ENCODE data around the gene FAM117A. TPM values are rescaled to one million over a fixed set of nuclear protein-coding genes. Genes with fewer than 3 reads are reported as not detected.
A peak's percentile ranks its signal among the peaks of the same experiment; 100 is the strongest.
"Not testable (repeated sequence)": the region's sequence is repeated elsewhere in the genome, so short reads cannot be mapped to it uniquely, and the experiment has no call there.

Gene FAM117A
- total RNA-seq, 1 donor from 2014 or later, result 20.2 TPM

DNA sequence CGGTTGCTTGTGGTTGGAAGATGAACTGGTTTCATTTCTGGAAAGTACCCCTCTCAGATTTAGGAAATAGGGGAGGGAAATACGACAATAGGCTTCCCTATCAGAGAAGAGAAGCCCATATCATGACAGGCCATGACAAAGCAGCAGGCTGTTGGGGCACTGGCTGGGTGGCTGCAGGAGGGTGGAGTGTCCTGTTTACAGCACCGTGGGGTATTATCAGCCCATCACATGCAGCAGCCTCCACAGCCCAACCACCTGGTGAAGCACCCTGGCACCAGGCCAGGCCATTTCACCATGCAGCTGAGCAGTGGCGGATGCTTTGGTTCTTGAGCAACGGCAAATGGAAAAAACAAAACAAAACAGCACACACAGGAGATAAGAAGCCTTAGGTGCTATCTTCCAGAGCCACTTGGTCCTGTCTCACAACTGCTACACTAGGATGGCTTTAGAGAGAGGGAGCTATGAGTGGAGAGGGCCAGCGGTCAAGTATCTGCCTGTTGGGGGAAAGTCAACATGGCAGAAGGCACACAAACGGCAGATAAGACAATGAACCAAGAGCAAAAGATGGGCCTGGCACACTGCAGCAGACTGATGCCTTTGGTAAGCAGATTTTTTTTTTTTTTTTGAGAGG, 24.2 kb downstream of the FAM117A start:
- no peak for DNase-seq (ENCODE audit: low spot score)

DNA sequence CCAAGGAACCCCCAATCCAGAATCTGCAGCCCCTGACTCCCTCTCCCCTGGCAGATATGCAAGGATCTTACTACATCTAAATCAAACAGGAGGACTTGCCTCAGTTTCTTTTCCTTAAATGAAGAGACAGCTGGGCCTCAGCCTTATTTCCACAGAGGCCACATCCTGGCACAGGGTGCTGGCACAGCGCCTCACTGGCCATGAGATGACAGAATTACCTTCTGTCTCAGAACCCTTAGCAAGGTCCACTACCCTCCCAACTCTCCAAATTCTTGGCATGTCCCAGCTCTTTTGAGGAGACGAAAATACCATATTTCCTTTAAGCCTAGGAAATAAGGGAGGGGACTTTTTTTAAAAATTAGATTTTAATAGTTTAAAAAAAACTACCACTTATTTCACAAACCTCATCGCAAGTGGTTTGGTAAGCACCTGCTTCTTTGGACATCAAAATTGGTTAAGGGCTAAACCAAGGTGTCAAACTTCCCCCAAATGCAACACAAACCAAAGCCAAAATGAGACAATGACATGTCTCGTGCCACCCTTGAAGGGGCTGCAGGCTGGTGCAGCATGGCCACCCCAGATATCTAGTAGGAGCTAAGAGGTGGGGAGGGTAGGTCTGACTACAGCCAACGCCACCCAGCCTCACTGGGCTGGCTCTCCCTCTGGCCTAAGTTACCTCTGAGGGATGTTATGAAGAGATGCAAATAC, 25.3 kb downstream of the FAM117A start:
- DNase-seq (ENCODE audit: low spot score), result no peak

- no peak for DNase-seq (ENCODE audit: low spot score)
Observed at GRCh38 chr17:49734515-49735490, 29.1 kb downstream of the FAM117A start.

DNA sequence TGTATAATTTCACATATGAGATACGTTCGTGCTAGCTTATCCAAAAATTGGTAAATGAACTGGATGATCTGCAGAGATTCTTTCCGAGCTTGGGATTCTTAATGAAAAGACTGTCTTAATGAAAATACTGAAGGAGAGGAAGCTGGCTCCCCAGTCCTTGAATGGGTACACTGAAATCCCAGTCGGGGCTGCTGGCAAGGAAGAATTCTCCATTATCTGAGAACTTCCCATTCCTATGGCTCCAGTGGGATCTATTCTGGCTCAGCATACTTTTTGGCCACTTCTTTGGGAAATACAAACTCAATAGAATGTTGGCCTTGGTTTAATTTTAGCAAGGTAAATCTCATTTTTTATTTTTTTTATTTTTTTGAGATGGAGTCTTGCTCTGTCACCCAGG, 32.5 kb downstream of the FAM117A start:
- DNase-seq (ENCODE audit: low spot score), result no peak

DNA sequence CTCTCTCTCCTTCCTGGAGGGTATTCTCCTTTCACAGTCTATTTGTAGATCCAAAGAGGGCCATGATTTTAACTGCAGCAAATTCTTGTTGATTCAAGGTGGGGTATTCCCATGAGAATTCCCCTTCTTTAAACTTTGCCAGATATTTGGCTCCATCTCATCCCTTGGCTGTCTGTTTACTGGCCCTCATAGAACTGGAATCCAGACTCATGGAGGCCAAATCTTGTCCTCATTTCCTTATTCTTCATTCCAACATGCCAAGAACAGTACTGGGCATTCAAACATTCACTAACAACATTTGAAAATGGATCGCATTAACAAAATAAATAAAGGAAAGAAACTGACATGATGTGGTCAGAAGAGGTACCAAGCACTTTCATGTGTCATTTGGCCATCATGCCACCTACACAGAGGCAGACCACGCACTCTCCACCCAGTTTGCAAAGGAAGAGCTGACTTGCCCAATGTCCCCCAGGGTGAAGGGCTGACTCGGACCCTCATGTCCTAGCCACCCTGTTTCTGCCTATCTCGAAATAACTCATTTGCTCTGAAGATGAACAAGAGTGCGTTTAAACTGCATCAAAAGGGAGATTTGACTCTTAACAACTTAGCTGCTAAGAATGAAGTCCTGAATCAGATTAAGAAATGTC, 33.0 kb downstream of the FAM117A start:
- DNase-seq (ENCODE audit: low spot score), result no peak

DNA sequence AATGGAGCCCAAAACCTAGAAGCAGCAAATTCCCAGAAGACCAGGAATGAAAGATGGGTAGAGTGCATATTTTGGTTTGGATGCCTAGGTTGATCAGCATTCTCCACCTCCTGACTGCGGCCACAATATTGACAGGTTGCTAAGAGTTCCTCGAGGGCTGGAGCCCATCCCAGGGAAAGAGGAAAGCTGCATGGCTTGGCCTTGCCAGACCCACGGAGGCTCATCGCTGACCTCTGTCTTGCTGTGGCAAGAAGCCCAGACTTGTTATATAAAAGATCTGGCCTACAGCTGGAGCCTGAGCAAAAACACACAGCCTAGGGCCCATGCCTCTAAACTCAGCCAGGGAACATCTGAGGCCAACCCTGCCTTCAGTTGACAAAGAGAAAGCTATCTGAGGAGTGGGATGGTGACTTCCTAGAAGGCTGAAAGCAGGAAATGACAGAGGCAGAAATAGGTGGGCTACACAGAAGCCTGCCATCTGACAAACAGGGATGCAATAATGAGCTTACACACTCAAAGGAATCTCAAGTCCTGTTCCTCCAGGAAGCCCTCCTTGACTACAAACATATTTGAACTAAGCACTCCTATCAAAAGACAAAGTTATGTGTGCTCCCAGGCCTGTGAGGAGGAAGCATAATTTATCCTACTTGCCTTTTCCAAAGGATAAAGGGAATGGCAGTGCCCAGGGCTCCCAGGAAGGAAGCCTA, 33.7 kb downstream of the FAM117A start:
- peak; percentile 29 for DNase-seq (ENCODE audit: low spot score)

DNA sequence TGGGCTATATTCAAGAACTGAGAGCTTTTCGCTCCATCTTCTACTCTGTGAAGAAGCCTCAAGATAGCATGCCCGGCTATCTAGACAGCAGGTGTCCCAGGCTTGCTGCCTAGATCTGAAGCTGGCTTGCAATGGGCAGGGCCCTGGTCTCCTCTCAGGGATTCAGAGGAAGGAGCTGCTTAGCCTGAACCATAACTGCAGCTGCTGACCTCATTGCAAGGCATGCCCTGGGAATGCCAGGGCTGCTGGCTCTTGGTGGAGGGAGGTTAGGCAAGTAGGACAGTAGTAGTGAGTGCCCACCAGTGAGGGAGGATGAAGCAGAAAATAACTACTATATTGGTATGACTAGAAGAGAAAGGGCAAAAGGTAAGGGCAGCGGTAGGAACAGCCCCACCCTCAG, 34.9 kb downstream of the FAM117A start:
- no peak for DNase-seq (ENCODE audit: low spot score)

DNA sequence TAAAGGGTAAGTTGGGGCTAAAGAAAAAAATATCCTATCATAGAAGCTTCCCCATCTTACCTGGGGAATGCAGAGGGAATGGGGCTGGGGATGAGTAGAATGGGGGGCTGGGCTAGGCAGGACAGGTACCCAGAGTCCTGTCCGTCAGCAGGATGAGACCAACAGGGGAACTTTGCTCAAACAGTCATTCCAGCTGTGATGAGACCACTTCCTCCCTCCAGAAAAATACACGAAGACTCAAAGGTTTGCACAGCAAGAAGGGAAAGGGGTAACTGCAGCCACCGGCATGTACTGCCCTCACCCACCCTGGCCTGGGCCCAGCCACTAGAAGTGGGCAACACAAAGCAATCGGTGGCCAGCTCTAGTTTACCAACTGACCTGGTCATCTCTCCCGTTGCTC, 35.5 kb downstream of the FAM117A start:
- DNase-seq (ENCODE audit: low spot score), result no peak

DNA sequence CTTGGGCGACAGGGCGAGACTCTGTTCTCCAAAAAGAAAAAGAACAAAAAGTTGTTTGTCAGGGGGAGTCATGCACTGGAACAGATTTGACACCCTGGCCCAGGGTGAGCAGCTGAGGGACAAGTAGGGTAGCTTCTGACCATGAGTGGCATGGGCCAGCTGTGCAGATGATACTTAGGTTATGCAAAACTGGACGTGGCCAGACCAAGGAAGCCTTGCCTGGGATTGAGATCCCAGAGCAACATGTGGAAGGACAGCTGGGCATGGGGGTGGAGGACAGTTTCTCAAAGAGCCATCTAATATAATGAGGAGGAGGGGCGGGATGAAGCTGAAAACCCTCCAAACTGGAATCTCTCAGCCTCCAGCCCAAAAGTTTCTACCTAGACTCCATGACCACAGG, 36.6 kb downstream of the FAM117A start:
- DNase-seq (ENCODE audit: low spot score), result no peak

GRCh38 chr17:49725452-49726130, 38.3 kb downstream of the FAM117A start:
- no peak for DNase-seq (ENCODE audit: low spot score)

DNA sequence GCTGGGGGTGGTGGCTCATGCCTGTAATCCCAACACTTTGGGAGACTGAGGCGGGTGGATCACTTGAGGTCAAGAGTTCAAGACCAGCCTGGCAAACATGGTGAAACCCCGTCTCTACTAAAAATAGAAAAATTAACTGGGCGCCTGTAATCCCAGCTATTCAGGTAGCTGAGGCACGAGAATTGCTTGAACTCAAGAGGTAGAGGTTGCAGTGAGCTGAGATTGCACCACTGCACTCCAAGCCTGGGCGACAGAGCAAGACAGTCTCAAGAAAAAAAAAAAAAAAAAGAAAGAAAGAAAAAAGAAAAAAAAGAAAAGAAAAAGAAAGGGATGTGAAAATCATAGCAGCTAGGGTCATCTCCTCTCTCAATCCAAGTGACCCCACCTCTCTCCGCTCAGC, 39.4 kb downstream of the FAM117A start:
- not testable (repeated sequence) for DNase-seq (ENCODE audit: low spot score)

DNA sequence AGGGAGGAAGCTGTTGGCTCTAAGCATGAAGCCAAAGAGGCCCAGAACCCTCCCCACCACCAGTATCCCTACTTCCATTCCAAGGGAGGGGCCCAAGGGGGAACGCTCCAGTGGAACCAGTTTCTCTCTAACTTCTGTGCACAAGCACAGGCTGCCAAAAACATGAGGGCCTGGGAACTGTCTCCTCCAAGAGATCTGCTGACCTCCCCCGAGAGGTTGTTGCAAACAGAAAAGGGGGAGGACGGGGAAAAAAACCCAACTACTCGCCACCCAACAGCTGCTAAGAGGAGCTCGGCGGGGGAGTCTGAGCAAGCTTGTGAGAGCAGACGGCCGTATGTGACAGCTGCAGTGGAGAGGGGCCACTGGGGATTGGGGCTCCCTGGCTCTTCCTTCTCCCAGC, 40.5 kb downstream of the FAM117A start:
- peak; percentile 90 for DNase-seq (ENCODE audit: low spot score)

DNA sequence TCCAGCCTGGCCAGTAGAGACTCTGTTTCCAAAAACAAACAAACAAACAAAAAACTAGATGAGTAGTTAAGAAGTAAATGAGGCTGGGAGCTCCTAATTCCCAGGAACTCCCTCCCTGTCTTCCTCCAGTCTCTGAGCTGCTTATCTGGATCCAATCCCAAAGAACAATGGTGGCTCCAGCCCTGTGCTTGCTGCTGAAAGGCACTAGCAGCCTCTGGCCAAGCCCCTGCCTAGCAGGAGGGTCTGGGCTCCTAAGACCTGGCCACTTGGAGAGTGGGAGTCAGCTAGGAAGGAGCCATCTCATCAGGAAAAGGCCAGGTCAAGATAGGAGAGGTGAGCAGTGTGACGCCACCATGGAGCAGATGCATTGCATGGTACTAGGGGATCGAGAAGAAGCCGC, 41.9 kb downstream of the FAM117A start:
- no peak for DNase-seq (ENCODE audit: low spot score)

DNA sequence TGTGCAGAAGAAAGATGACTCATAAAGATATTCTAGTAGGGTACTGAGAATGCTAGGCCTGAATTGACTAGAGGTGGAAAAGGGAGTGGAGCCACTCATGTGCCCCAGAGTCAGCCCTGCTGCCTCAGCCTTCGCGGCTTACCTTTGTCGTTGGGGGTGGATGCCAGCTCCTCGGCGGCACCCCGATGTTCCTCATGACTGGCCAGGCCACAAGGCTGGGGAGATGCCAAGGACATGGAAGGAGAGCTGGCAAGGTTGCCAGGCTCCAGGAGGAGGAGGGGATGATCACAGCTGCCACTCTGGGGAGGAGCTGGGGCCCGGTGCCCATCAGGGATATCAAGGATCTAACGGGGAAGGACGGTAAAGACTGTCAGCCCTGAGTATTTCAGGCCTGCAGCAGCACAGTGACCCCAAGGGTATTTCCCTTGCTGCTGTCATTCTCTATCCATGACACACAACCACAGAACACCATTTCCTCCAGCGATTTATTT, 46.5 kb downstream of the FAM117A start:
- no peak for DNase-seq (ENCODE audit: low spot score)

- no peak for DNase-seq (ENCODE audit: low spot score)
Observed at GRCh38 chr17:49716668-49717364, 47.1 kb downstream of the FAM117A start.

DNA sequence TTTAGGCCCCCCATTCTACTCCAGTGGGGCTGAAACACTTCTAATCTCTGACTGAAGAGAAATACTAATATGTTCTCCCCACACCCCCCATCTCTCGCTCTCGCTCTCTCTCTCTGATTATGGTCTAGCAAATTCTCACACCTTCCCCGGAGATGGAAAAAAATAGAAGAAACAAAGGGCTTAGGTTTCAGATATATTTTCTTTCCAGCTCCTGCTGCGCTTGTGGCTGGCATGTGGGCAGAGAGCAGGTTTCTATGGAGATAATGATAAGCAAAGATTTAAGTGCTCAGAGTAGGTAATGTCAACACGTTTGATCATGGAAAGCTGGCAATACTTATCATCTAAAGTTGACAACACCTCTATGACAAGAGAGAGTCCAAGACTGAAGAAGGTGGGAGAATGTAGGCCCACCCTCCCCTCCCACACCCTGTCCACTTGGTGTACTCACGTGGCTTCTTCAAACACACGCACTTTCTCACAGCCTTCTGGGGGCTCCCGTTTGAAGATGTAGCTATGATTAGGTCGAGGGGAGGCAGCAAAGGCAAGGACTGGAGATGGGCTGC, 48.1 kb downstream of the FAM117A start:
- no peak for DNase-seq (ENCODE audit: low spot score)

DNA sequence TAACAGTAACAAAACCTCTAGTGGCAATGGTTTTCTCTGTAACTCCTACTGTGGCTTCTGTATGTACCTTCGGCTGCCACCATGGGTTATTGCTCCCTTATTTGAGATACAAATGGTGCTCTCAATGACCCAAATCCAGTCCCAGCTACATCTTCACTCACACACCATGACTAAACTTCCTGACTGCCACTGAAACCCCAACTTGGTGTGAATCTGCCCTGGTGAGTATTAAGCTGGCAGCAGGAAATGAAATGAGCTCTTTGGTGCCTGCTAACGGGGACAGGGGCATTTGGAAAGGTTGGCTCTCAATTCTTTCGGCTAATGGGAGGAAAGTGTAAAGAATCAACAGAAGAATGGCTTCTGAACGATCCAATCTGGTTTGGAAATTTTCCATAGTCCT, 48.7 kb downstream of the FAM117A start:
- no peak for DNase-seq (ENCODE audit: low spot score)

GRCh38 chr17:49708515-49709183, 55.3 kb downstream of the FAM117A start:
- DNase-seq (ENCODE audit: low spot score), result peak; percentile 25

Data from umbilical cord (tissue), 2 donors.